Neural progenitor cell (in vitro differentiated cells): ENCODE measurements around the gene CKS2. TPM values are rescaled to one million over a fixed set of nuclear protein-coding genes. Genes with fewer than 3 reads are reported as not detected.

ENCODE experiments used
- DNase-seq: peaks from one replicate; pipeline ENCODE4 v3.0.0-alpha.2; 2016; ENCODE audit warnings: low spot score
- H2AFZ ChIP-seq: fragments of 200-600 bp; sonication (generic); replicated peaks from 2 replicates; pipeline ENCODE4 v1.6.1; 2016; ENCODE audit warnings: antibody characterized with exemption
- H3F3A ChIP-seq: fragments of 200-600 bp; sonication (generic); 2 replicates; pipeline ENCODE4 v1.6.1; 2016; ENCODE audit warnings: antibody characterized with exemption, low read depth
- H3K27ac ChIP-seq: fragments of 200-600 bp; sonication (generic); 2 replicates; pipeline ENCODE4 v1.5.1; 2016; ENCODE audit warnings: mild to moderate bottlenecking
- H3K27me3 ChIP-seq: fragments of 200-600 bp; sonication (generic); 2 replicates; pipeline ENCODE4 v1.6.1; 2016; ENCODE audit warnings: mild to moderate bottlenecking, moderate library complexity
- H3K36me3 ChIP-seq: fragments of 200-600 bp; sonication (generic); 2 replicates; pipeline ENCODE4 v1.5.1; 2016
- H3K4me1 ChIP-seq: fragments of 200-600 bp; sonication (generic); 2 replicates; pipeline ENCODE4 v1.6.1; 2016; ENCODE audit warnings: mixed run types
- H3K4me2 ChIP-seq: fragments of 200-600 bp; sonication (generic); 2 replicates; pipeline ENCODE4 v1.6.1; 2016
- H3K4me3 ChIP-seq: fragments of 200-600 bp; sonication (generic); 2 replicates; pipeline ENCODE4 v1.5.1; 2016
- H3K79me2 ChIP-seq: fragments of 200-600 bp; sonication (generic); 2 replicates; pipeline ENCODE4 v1.6.1; 2016; ENCODE audit warnings: low read depth
- H3K9ac ChIP-seq: fragments of 200-600 bp; sonication (generic); 2 replicates; pipeline ENCODE4 v1.6.1; 2016
- H3K9me3 ChIP-seq: fragments of 200-600 bp; sonication (generic); 2 replicates; pipeline ENCODE4 v1.5.1; 2016; ENCODE audit warnings: low read depth
- H4K20me1 ChIP-seq: fragments of 200-600 bp; sonication (generic); 2 replicates; pipeline ENCODE4 v1.6.1; 2016; ENCODE audit warnings: low read depth
- H3K27ac Mint-ChIP-seq: 3 replicates; pipeline ENCODE4 v1.8.0; 2021; ENCODE audit warnings: mixed read lengths
- H3K27me3 Mint-ChIP-seq: 2 replicates; pipeline ENCODE4 v1.8.0; 2022; ENCODE audit warnings: low read depth, mild to moderate bottlenecking, inconsistent platforms, moderate library complexity, mixed read lengths; ENCODE audit not compliant: insufficient read depth
- H3K36me3 Mint-ChIP-seq: 3 replicates; pipeline ENCODE4 v1.8.0; 2021; ENCODE audit warnings: mixed read lengths
- H3K4me1 Mint-ChIP-seq: 3 replicates; pipeline ENCODE4 v1.8.0; 2021; ENCODE audit warnings: mixed read lengths
- H3K4me3 Mint-ChIP-seq: 3 replicates; pipeline ENCODE4 v1.8.0; 2021; ENCODE audit warnings: mild to moderate bottlenecking, moderate library complexity, mixed read lengths
- H3K9me3 Mint-ChIP-seq: 3 replicates; pipeline ENCODE4 v1.8.0; 2020; ENCODE audit warnings: mixed read lengths
- CTCF ChIP-seq: fragments of 200-600 bp; sonication (generic); IDR thresholded peaks from 2 replicates; pipeline ENCODE4 v1.5.1; 2017; ENCODE audit warnings: antibody characterized with exemption, mild to moderate bottlenecking
- EZH2 ChIP-seq: fragments of 200-600 bp; sonication (generic); IDR thresholded peaks from 2 replicates; pipeline ENCODE4 v1.6.1; 2017; ENCODE audit warnings: antibody characterized with exemption, mild to moderate bottlenecking, moderate library complexity
- EZH2phosphoT487 ChIP-seq: fragments of 200-600 bp; sonication (generic); IDR thresholded peaks from 2 replicates; pipeline ENCODE4 v1.6.1; 2017; ENCODE audit warnings: antibody characterized with exemption
- total RNA-seq: library from RNA; depleted of rRNA; stranded (reverse); fragments of >200 nt; gene quantifications from 2 replicates; pipeline ENCODE4 v1.2.3, GENCODE V29; 2015; ENCODE audit warnings: low replicate concordance

The CKS2 gene
- total RNA-seq, 1 donor from 2014 or later: 741 TPM

- H3K27me3 ChIP-seq: no peaks in the 10 kb centered on the region
- Mint-ChIP-seq H3K27me3 (peaks cover 2% of the 10 kb centered on the region), H3K36me3 (peaks cover 34% of the 10 kb centered on the region), H3K4me3 (no peak overlapping the region), H3K27ac (peak overlapping the region; percentile 58), H3K4me1 (peaks cover 29% of the 10 kb centered on the region), H3K9me3 (no peaks in the 10 kb centered on the region)
- peak overlapping the region; percentile 28 for H3K4me2 ChIP-seq
- TF ChIP-seq CTCF (no peak), EZH2phosphoT487 (no peak), EZH2 (no peak)
- no peaks in the 10 kb centered on the region for H3K9me3 ChIP-seq
- peaks cover 17% of the 10 kb centered on the region for H3K4me1 ChIP-seq
- peaks cover 14% of the 10 kb centered on the region for H3F3A ChIP-seq
- H3K4me3 ChIP-seq: no peak overlapping the region
- H2AFZ ChIP-seq: no peak overlapping the region
- no peaks in the 10 kb centered on the region for H3K79me2 ChIP-seq
- peak overlapping the region; percentile 83 for H3K27ac ChIP-seq
- no peak overlapping the region for H3K9ac ChIP-seq
- peaks cover 11% of the 10 kb centered on the region for H4K20me1 ChIP-seq
- DNase-seq: peak; percentile 24
- H3K36me3 ChIP-seq: no peaks in the 10 kb centered on the region
Measured at GRCh38 chr9:89360465-89360864, 49.5 kb downstream of the CKS2 start.

GRCh38 chr9:89361031-89361430 lies 50.0 kb downstream of the CKS2 start:
- TF ChIP-seq CTCF (no peak), EZH2 (no peak), EZH2phosphoT487 (no peak)
- no peak overlapping the region for H2AFZ ChIP-seq
- no peak for DNase-seq
- H3K4me3 ChIP-seq: no peak overlapping the region
- H3K4me1 ChIP-seq: peaks cover 17% of the 10 kb centered on the region
- H3K79me2 ChIP-seq: no peaks in the 10 kb centered on the region
- no peaks in the 10 kb centered on the region for H3K27me3 ChIP-seq
- peaks cover 2% of the 10 kb centered on the region for H3K27me3 Mint-ChIP-seq
- H3K4me2 ChIP-seq: no peak overlapping the region
- no peaks in the 10 kb centered on the region for H3K9me3 ChIP-seq
- no peaks in the 10 kb centered on the region for H3K9me3 Mint-ChIP-seq
- no peak overlapping the region for H3K27ac Mint-ChIP-seq
- peaks cover 14% of the 10 kb centered on the region for H3F3A ChIP-seq
- no peak overlapping the region for H3K27ac ChIP-seq
- no peaks in the 10 kb centered on the region for H3K36me3 ChIP-seq
- peaks cover 34% of the 10 kb centered on the region for H3K36me3 Mint-ChIP-seq
- no peak overlapping the region for H3K4me3 Mint-ChIP-seq
- H4K20me1 ChIP-seq: peaks cover 11% of the 10 kb centered on the region
- no peak overlapping the region for H3K9ac ChIP-seq
- peaks cover 29% of the 10 kb centered on the region for H3K4me1 Mint-ChIP-seq

GRCh38 chr9:89361816-89362646 lies 51.0 kb downstream of the CKS2 start:
- Histone ChIP-seq H2AFZ (no peak overlapping the region), H3K27ac (no peak overlapping the region), H3K27me3 (no peaks in the 10 kb centered on the region), H4K20me1 (peaks cover 11% of the 10 kb centered on the region), H3K79me2 (no peaks in the 10 kb centered on the region), H3K36me3 (no peaks in the 10 kb centered on the region), H3K4me1 (peaks cover 17% of the 10 kb centered on the region), H3K9me3 (no peaks in the 10 kb centered on the region), H3K9ac (no peak overlapping the region), H3F3A (peaks cover 14% of the 10 kb centered on the region), H3K4me3 (no peak overlapping the region), H3K4me2 (no peak overlapping the region)
- Mint-ChIP-seq H3K27ac (no peak overlapping the region), H3K36me3 (peaks cover 27% of the 10 kb centered on the region), H3K27me3 (peaks cover 2% of the 10 kb centered on the region), H3K4me1 (peaks cover 29% of the 10 kb centered on the region), H3K9me3 (no peaks in the 10 kb centered on the region), H3K4me3 (no peak overlapping the region)
- TF ChIP-seq EZH2 (no peak), CTCF (no peak), EZH2phosphoT487 (no peak)
- no peak for DNase-seq
